Amniotic stem cell (primary cell): ENCODE results near the gene PRKCSH.
"Not testable (repeated sequence)": the region's sequence is repeated elsewhere in the genome, so short reads cannot be mapped to it uniquely, and the experiment has no call there.

Source experiments
- DNase-seq: peaks from one replicate; lab custom pipeline; 2025; lab: John Stamatoyannopoulos, UW

The PRKCSH gene

DNA sequence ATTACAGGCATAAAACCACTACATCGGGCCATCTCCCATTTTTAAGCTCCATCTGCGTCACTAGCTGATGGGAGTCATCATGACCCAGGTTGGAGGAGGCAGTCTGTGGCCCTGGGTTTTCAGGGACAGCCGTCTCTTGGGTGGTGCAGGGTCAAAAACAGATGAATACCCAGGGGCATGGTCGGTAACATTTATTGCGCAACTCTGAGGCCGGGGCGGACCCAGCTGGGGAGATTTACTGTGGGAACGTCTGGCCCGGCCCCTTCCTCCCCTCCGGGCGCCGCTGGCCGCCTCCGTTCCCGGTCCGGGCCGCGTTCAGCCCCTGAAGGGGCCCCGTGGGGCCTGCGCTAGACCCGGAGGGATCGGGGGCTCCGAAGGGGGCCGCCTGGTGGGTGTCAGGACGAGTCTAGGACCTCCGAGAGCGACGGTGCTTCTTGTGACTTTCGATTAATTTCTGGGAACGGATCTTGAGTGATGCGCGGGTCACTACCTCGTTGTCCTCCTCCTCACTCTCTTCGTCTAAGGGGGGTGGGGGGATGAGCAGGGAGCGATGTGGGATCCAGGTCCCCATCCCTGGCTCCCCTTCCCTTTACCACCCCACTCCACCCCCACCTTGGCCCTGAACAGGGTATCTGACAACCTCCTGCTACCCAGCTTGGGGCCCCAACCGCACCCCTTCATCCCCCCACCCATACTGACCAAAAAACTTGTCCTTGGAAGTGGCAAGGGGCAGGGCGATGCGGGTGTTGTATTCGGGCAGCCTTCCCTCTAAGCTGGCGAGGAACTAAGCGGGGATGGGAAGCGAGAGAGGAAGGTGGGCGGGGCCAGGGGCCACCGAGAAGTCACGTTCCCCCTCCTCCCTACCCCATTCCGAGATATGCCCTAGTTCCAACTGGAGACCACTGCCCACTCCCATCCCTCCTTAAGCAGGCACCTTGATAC is 14.7 kb upstream of the PRKCSH start:
- no peak for DNase-seq

DNA sequence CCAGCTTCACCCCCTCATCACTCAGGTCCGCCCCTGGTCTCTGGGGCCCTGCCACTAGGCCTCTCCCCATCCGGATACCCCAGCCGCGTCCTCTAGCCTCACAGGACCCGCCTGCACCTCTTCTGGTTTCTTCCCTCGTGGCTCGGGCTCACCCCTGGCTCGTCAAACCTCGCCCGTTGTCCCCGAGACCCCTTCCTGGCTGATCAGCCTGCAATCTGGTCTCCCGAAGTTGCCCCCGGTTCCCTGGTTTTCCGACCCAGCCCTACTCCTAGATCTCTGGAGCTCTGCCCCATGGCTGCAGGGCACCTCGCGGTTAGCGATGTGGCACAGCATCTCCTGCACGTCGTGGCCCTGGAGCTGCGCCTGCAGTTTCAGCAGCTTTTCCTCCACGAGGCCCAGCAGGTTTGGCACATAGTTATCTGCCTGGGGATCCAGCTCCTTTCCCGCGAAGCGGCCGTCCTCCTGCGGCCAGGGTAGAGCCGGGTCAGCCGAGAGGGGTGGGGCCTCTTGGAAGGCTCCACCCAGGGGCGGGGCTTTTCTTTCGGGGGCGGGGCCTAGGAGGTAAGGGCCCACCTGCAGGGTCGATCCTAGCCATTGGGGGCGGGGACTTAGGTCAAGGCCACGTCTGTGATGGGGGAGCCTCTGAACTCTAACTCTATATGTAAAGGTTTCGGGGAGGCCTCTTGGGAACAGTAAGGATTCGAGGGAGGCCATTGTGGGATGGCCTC is 13.9 kb upstream of the PRKCSH start:
- no peak for DNase-seq

DNA sequence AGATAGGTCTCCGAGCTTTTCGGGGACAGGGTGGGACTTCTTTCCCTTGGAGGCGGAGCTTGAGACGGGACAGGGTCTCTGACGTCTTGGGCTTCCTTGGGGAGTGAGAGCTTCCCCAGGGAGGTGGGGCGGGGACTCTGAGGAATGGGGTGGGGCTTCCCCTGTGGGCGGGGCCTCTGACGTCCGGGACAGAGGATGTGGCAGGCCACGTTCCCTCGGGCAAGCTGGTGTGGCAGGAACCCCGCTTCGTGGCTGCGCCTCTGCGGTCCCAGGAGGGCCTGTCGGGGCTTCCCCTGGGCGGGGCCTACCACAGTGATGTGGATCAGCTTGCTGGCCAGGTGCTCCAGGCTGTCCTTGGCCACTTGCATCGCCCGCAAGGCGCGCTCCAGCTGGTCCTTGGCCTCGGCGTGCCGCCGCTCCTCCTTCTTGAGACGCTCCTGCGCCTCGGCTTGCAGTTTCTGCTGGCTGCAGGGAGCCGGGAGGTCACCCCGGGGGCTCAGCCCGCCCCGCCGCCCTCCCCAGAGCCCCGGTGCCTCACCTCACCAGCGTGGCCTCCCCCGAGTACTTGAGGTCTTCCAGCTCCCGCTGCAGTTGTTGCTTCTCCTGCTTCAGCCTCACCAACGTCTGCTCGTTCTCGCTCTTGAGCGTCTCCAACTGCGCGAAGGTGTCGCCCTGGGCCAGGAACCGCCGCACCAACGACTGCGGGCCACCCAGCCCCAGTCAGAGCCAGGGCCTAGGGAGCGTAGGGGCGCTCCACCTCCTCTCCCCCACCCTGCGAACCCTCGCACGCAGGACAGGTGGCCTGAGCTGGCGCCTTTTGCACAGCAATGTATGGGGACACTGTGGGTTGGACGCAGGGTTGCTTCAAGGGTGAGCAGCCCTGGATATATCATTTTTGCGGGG is 13.0 kb upstream of the PRKCSH start:
- no peak for DNase-seq

DNA sequence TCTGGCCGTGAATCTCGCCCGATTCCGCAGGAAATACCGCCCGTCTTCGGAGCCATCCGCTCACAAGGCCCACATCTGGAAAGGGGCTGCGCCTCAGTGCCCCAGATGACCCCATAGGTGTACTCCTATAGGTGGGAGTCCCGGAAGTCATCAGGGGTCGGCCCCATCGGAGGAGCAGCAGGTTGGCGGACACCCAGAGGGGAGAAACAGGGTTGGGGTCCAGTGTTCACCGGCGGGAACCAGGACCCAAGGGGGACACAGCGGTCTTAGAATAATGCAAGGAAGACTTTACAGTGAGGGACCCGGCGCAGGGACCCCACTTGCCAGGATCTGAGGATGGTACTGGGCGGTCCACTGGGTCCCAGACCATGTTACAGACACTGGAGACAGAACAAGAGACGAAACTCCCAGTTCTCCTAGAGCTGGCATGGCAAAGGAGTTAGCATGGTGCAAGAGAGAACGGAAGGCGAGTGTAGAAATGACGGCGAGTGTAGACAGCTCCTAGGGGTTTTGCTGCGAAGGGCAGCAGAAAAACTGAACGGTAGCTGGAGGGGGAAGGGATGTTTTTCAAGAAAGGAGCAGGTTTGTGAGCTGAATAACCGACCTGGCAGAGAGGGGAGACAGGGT is 12.2 kb upstream of the PRKCSH start:
- DNase-seq, result no peak

DNA sequence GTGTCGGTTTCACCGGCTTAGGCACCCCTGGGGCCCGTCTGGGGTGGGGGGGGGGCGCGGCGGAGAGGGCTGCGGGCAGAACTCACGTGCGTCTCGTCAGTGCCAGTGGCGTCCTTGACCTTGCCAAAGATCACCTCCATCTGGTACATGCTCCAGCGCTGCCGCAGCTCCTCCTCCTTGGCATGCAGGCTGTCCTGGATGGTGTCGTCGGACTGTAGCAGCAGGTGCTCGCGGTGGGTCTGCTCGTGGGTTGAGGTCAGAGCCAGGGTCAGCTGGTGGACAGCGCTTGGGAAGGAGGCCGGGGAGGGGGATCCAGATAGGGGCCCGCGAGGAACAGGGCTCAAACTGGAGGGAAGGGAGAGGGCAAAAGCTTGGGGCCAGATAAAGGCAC is 11.6 kb upstream of the PRKCSH start:
- DNase-seq, result no peak

DNA sequence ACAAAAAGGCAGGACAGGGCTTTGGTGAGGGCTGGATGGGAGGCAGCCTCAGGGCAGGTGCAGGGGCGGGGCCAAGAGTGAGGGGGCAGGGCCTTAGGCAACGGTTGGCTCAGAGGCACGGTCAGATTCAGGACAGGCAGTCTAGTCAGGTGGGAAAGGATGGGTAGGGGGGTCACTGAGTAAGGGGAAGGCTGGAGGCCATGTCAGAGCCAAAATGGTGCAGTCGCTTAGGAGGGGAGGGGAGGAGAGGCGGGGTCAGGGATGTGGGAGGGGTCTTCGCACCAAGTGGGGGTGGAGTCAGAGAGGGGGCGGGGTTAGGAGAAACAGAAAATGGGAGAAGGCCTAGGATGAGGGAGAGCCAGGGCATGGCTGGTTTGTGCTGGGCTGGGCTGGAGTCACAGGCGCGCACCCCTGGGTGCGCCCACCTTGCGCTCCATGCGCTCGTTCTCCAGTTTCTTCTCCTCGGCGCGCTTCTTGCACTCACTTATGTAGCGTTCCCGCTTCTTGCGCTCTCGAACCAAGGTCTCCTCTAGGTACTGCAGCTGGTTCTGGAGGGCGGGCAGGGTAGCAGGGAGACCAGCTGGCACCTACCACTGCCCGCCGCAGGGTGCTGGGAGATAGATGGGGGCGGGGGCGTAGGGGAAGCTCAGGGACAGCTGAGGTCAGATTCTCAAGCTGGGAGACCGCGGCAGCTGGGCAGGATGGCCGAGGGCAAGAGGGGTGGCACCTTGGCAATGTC is 9.5 kb upstream of the PRKCSH start:
- DNase-seq, result no peak

DNA sequence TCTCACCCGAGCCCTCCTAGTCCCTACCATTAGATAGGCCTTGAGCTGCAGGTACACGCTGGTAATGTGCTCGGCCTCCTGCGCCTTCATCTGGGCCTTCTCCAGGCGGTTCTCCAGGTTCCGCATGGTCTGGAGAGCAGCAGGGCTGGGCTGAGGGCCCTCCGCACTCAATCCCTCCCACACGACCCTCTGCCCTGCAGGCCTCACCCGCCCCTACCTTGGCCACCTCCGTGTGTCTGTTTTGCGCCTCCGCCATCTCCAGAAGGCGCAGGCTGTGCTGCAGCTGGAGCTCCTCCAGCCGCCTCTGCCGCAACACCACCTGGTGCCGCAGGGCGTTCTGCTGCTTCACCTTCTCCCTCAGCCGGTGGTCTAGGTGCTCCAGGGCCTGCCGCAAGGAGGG is 8.8 kb upstream of the PRKCSH start:
- no peak for DNase-seq

DNA sequence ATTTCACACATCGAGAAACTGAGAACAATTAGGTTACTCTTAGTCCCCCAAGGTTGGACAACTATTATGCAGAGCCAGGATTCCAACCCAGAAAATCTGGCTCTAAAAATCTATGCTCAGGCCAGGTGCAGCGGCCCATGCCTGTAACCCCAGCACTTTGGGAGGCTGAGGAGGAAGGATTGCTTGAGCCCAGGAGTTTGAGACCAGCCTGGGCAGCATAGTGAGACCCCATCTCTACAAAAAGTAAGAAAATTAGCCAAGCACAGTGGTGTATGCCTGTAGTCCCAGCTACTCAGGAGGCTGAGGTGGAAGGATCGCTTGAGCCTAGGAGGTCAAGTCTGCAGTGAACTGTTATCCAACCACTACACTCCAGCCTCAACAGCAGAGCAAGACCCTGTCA is 1.9 kb upstream of the PRKCSH start:
- DNase-seq, result not testable (repeated sequence)

DNA sequence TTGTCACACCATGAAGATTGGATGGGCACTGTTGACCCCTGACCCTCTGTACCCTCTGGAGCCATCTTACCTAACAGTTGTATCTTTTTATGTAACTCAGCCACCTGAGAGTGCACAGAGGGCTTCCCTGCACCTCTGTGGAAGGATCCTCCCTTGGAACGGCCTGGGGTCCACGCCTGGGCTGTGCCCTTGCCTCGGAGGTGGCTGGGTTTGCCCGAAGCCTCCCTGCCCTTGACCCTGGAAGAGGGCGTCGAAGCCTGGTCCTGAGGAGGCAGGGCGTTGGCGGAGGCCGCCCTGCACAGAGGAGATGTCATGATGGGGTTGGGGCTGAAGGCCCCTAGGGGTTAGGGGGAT is 755 bp upstream of the PRKCSH start:
- no peak for DNase-seq

DNA sequence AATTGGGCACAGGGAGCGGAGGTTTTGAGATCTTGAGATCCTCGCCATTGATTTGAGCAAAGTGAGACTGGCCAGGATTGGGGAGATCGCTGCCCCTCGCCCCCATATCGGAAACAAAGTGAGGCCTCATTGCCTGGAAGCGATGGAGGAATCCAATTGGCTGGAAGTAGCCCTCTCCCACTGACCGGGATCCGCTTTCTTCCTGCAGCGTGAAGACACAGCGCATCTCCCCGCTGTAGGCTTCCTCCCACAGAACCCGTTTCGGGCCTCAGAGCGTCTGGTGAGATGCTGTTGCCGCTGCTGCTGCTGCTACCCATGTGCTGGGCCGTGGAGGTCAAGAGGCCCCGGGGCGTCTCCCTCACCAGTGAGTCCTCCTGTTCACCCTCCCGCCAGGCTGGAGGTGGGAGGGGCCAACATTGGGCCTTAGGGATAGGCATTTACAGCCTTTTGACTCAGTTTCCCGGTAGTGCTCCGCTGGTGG is 438 bp downstream of the PRKCSH start:
- no peak for DNase-seq

DNA sequence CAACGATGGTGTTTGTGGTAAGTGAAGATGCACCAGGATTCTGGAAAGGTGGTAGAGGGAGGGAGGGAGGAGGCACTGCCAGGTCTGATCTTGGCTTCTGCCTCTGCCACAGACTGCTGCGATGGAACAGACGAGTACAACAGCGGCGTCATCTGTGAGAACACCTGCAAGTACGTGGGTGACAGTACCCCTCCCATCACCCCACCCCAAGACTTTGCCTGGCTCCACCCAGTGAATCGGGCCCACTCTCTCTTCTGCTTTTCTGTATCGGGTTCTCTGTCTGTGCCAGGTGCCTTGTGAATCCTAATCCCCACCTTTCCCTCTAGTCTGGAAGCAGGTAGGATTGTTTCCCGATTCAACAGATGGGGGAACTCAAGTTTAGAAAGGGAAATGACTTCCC is 2.5 kb downstream of the PRKCSH start:
- DNase-seq, result no peak

DNA sequence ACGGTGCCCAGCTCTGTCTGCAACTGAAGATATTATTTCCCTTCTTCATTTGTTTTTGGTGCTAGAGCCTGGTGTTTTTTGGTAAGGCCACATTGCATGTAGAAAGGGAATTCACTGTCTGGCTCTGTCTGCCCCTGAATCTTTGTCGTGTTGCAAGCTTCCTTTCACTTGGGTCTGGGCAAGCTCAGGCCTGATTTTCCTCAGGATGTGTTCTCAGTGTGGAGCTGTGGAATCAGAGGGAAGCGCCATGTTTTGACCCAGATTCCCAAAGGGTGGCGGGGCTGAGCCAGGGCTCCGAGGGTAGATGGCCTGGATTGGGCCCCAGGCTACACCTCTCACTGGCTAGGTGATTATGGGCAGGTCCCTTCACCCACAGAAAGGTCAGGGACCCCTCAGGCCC is 8.6 kb downstream of the PRKCSH start:
- DNase-seq, result no peak

DNA sequence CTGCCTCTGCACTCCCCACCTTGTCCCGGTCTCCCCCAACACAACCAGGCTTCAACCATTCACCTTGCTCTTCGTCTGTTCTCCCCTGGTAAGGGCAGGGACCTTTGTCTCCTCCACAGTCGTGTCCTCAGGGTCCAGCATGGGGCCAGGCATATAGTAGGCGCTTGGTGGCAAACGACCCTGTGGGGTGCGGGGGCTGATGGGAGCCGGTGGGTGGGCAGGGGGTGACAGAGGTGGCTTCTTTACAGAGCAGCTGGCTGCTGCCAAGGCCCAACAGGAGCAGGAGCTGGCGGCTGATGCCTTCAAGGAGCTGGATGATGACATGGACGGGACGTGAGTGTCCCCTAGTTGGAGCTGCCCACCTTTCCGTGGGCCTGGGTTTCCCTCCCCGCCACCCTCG is 9.7 kb downstream of the PRKCSH start:
- DNase-seq, result no peak

DNA sequence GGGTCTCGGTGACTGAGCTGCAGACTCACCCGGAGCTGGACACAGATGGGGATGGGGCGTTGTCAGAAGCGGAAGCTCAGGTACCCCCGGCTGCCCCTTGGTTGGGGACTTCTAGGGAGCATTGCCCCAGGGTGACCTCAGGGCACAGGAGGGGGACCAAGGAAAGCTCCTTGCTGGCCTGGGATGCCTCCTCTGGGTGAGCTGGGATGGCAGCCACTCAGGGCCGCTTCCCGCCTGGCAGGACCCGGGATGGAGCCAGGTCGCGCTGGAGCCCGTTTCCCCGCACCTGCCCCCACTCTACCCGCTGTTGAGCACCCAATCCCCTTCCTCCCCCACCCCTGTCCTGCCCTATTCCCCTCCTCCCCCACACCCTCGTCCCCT is 10.8 kb downstream of the PRKCSH start:
- DNase-seq, result no peak

DNA sequence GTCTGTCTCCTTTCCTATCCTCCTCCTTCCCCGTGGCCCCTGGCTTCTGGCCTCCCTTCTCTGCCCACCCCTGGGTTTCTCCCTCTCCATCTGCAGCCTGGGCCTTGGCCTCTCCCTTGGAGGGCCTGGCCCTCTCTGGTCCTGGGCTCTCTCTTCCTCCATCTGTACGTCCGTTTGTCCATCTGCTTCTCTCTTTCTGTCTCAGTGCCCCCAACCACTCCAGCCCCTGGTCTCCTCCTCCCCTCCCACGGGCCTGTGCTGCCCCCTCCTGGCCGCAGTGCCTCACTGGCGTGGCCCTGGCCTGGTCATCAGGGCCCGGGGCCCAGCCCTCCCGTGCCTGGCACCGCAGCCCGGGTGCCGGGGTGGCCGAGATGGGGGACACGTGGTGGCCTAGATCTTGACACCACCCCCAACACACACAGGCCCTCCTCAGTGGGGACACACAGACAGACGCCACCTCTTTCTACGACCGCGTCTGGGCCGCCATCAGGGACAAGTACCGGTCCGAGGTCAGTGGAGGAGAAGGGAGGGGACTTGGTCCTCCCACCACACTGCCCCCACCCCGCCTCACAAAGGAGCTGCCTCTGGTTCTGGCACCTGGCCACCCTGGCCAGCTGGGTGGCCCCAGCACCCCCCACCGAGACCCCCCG is 11.3 kb downstream of the PRKCSH start:
- no peak for DNase-seq

DNA sequence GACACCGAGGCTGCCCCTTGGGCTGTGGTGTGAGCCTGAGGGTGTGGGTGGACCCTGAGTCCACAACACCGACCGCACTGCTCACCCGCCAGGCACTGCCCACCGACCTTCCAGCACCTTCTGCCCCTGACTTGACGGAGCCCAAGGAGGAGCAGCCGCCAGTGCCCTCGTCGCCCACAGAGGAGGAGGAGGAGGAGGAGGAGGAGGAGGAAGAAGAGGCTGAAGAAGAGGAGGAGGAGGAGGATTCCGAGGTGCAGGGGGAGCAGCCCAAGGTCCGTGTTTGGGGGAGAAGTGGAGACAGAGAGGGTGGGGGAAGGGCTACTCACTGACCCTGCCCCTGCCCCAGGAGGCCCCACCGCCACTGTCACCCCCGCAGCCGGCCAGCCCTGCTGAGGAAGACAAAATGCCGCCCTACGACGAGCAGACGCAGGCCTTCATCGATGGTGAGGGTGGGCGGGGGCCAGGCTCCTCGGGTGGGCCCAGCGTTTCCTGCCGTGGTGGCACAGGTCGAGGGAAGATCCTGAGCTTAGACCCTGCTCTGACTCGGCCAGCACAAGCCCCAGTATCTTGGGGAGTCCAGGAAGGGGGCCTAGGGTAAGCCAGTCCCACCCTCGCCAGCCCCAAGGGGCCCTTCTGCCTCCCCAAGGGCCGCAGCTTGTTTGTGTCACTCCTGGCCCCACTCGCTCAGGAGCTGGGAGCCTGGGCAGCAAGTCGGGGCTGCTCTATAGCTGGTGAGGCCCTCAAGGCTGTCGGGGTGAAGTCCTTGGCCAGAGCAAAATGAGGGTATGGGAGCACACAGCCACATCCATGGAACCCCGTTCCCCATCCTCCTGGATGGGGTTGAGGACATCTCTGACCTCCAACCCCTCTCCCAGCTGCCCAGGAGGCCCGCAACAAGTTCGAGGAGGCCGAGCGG is 12.2 kb downstream of the PRKCSH start:
- no peak for DNase-seq

DNA sequence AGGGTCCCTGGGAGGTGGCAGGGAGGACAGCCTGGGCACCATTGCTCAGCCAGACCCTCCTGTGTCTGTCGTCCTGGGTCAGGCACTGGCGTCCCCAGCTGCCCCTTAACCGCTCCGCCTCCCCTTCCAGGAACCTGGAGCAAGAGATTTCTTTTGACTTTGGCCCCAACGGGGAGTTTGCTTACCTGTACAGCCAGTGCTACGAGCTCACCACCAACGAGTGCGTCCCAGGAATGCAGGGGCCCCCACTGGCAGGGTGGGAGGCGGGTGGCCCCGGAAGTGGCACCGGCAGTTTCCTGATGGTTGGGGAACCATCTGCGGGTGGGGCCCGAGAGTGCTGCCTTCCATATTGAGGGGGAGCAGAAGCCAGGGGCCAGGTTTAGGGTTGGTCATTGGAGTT is 13.0 kb downstream of the PRKCSH start:
- no peak for DNase-seq

DNA sequence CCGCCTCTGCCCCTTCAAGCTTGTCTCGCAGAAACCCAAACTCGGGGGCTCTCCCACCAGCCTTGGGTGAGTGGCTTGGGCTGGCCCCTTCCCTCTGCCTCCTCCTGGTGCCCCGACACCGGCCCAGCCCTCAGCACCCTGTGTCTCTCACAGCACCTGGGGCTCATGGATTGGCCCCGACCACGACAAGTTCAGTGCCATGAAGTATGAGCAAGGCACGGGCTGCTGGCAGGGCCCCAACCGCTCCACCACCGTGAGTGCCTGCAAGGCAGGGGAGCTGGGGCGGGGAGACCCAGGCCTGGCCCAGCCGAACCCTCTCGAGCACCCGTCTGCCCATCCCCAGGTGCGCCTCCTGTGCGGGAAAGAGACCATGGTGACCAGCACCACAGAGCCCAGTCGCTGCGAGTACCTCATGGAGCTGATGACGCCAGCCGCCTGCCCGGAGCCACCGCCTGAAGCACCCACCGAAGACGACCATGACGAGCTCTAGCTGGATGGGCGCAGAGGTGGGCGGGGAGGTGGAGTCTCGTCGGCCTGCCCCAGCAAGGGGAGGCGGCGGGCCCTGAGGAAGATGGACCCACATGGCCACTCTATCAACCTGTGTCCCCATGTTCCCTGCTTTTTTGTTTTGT is 13.6 kb downstream of the PRKCSH start:
- no peak for DNase-seq
